ENCODE results near the gene SRRD.

DNA sequence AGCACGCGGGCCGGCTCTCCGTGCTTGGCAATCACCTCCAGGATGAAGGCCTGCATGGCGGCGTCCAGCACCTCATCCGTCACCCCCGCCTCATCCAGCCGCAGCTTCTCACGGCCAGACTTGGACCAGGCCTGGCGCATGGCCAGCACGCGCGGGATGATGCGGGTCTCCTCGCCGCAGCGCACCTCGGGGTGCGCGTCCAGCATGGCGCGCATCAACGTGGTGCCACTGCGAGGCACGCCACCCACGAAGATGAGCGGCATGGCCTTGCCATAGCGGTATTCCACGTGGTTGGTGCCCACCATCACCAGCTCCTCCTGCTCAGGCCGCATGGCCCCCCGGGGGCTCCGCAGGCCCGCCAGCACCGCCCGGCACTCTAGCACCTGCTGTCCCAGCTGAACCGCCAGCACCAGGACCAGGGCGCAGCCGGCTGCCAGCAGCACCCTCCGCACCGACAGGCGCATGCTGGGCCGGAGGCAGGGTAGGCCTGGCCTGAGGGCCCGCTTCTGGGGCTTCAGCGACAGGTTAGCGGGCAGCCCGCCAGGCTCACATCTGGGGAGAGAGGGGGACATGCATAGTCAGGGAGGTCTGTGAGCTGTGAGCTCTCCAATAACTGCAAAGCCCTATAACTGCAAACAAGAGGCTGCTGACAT is 57.6 kb downstream of the SRRD start:
- TF ChIP-seq, protein P1, sequence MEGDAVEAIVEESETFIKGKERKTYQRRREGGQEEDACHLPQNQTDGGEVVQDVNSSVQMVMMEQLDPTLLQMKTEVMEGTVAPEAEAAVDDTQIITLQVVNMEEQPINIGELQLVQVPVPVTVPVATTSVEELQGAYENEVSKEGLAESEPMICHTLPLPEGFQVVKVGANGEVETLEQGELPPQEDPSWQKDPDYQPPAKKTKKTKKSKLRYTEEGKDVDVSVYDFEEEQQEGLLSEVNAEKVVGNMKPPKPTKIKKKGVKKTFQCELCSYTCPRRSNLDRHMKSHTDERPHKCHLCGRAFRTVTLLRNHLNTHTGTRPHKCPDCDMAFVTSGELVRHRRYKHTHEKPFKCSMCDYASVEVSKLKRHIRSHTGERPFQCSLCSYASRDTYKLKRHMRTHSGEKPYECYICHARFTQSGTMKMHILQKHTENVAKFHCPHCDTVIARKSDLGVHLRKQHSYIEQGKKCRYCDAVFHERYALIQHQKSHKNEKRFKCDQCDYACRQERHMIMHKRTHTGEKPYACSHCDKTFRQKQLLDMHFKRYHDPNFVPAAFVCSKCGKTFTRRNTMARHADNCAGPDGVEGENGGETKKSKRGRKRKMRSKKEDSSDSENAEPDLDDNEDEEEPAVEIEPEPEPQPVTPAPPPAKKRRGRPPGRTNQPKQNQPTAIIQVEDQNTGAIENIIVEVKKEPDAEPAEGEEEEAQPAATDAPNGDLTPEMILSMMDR (IDR thresholded peaks at IDR 0.05) = no peak
- TF ChIP-seq POLR2A (IDR thresholded peaks at IDR 0.05) = no peak

All from esophagus squamous epithelium (tissue), 4 donors.